ENCODE results near the gene ASF1A.
A peak's percentile ranks its signal among the peaks of the same experiment; 100 is the strongest.

ASF1A gene

GRCh38 chr6:118876814-118877213 is 17.1 kb upstream of the ASF1A start:
- H2BK5ac ChIP-seq (ENCODE audit: low read depth, low read length, poor library complexity), result no peak overlapping the region
- H2BK120ac ChIP-seq (ENCODE audit: insufficient read depth, low read length, poor library complexity), result no peak overlapping the region
- no peak overlapping the region for H3K4me3 ChIP-seq (ENCODE audit: low read depth, low read length)

GRCh38 chr6:118877806-118878205 is 16.1 kb upstream of the ASF1A start:
- no peaks in the 10 kb centered on the region for H3K36me3 ChIP-seq (ENCODE audit: control insufficient read depth in 1 of 2, insufficient read depth in 2 of 2, low read length in 2 of 2)
- H3K23ac ChIP-seq (ENCODE audit: low read length), result no peak overlapping the region
- H2AK5ac ChIP-seq (ENCODE audit: low read length), result no peak overlapping the region
- peaks cover 0 to 9% of the 10 kb centered on the region in 2 experiments for H3K4me1 ChIP-seq (ENCODE audit: control insufficient read depth in 1 of 2, insufficient read depth in 2 of 2, low read length in 2 of 2)
- H3K18ac ChIP-seq (ENCODE audit: low read length), result no peak overlapping the region
- no peak overlapping the region for H3K4ac ChIP-seq (ENCODE audit: low read depth, low read length)
- no peak overlapping the region for H2AFZ ChIP-seq (ENCODE audit: insufficient read depth, low read length, poor library complexity)
- H4K12ac ChIP-seq (ENCODE audit: low read depth, low read length), result no peak overlapping the region
- no peak overlapping the region for H2BK5ac ChIP-seq (ENCODE audit: low read depth, low read length, poor library complexity)
- H2BK12ac ChIP-seq (ENCODE audit: low read length), result no peak overlapping the region
- no peak overlapping the region for H3K14ac ChIP-seq (ENCODE audit: low read length)
- H3K4me2 ChIP-seq (ENCODE audit: low read length), result no peak overlapping the region
- H3K27ac ChIP-seq (ENCODE audit: low read depth, low read length), result no peak overlapping the region
- H3K4me3 ChIP-seq (ENCODE audit: low read depth, low read length), result no peak overlapping the region
- H3K9me3 ChIP-seq (ENCODE audit: insufficient read depth, low read depth, low read length), result no peaks in the 10 kb centered on the region
- peak; percentile 59 to 85 for DNase-seq
- H3K9ac ChIP-seq (ENCODE audit: low read length), result no peak overlapping the region
- H2BK120ac ChIP-seq (ENCODE audit: insufficient read depth, low read length, poor library complexity), result no peak overlapping the region
- no peak overlapping the region for H4K91ac ChIP-seq (ENCODE audit: low read depth, low read length)
- no CpG with 5 or more reads among the region's 2 CpGs for WGBS (ENCODE audit: extremely low coverage, insufficient coverage, insufficient read length)
- H3K79me2 ChIP-seq (ENCODE audit: control insufficient read depth, insufficient read depth, low read length, poor library complexity), result no peaks in the 10 kb centered on the region
- no peaks in the 10 kb centered on the region for H3K27me3 ChIP-seq (ENCODE audit: insufficient read depth, low read length)
- no peak overlapping the region for H4K8ac ChIP-seq (ENCODE audit: low read depth, low read length)
- peaks cover 2% of the 10 kb centered on the region for H3K79me1 ChIP-seq (ENCODE audit: low read length)

More at GRCh38 chr6:118876814-118877213, 17.1 kb upstream of the ASF1A start:
- Histone ChIP-seq H3K14ac (ENCODE audit: low read length) (no peak overlapping the region), H3K18ac (ENCODE audit: low read length) (no peak overlapping the region), H3K4ac (ENCODE audit: low read depth, low read length) (no peak overlapping the region), H3K36me3 (ENCODE audit: control insufficient read depth in 1 of 2, insufficient read depth in 2 of 2, low read length in 2 of 2) (no peaks in the 10 kb centered on the region), H2AK5ac (ENCODE audit: low read length) (no peak overlapping the region), H3K23ac (ENCODE audit: low read length) (no peak overlapping the region), H3K79me1 (ENCODE audit: low read length) (peaks cover 2% of the 10 kb centered on the region), H2BK12ac (ENCODE audit: low read length) (no peak overlapping the region), H3K79me2 (ENCODE audit: control insufficient read depth, insufficient read depth, low read length, poor library complexity) (no peaks in the 10 kb centered on the region), H3K4me2 (ENCODE audit: low read length) (no peak overlapping the region), H4K91ac (ENCODE audit: low read depth, low read length) (no peak overlapping the region), H2AFZ (ENCODE audit: insufficient read depth, low read length, poor library complexity) (no peak overlapping the region), H3K9ac (ENCODE audit: low read length) (no peak overlapping the region), H4K12ac (ENCODE audit: low read depth, low read length) (no peak overlapping the region), H3K9me3 (ENCODE audit: insufficient read depth, low read depth, low read length) (no peaks in the 10 kb centered on the region), H3K4me1 (ENCODE audit: control insufficient read depth in 1 of 2, insufficient read depth in 2 of 2, low read length in 2 of 2) (peaks cover 0 to 3% of the 10 kb centered on the region in 2 experiments), H3K27ac (ENCODE audit: low read depth, low read length) (no peak overlapping the region), H3K27me3 (ENCODE audit: insufficient read depth, low read length) (no peaks in the 10 kb centered on the region), H4K8ac (ENCODE audit: low read depth, low read length) (peak overlapping the region; percentile 13)
- peak; percentile 74 to 86 for DNase-seq

- H2BK120ac ChIP-seq (ENCODE audit: insufficient read depth, low read length, poor library complexity), result no peak overlapping the region
- no peaks in the 10 kb centered on the region for H3K9me3 ChIP-seq (ENCODE audit: insufficient read depth, low read depth, low read length)
- no peak overlapping the region for H3K4me2 ChIP-seq (ENCODE audit: low read length)
- H3K36me3 ChIP-seq (ENCODE audit: control insufficient read depth in 1 of 2, insufficient read depth in 2 of 2, low read length in 2 of 2), result no peaks in the 10 kb centered on the region
- H2AK5ac ChIP-seq (ENCODE audit: low read length), result no peak overlapping the region
- peaks cover 0 to 9% of the 10 kb centered on the region in 2 experiments for H3K4me1 ChIP-seq (ENCODE audit: control insufficient read depth in 1 of 2, insufficient read depth in 2 of 2, low read length in 2 of 2)
- H4K8ac ChIP-seq (ENCODE audit: low read depth, low read length), result no peak overlapping the region
- H3K79me2 ChIP-seq (ENCODE audit: control insufficient read depth, insufficient read depth, low read length, poor library complexity), result no peaks in the 10 kb centered on the region
- no peak overlapping the region for H3K23ac ChIP-seq (ENCODE audit: low read length)
- no peak overlapping the region for H2BK12ac ChIP-seq (ENCODE audit: low read length)
- no CpG with 5 or more reads among the region's 9 CpGs for WGBS (ENCODE audit: extremely low coverage, insufficient coverage, insufficient read length)
- H3K4me3 ChIP-seq (ENCODE audit: low read depth, low read length), result no peak overlapping the region
- H3K79me1 ChIP-seq (ENCODE audit: low read length), result peaks cover 2% of the 10 kb centered on the region
- no peak overlapping the region for H3K27ac ChIP-seq (ENCODE audit: low read depth, low read length)
- H3K4ac ChIP-seq (ENCODE audit: low read depth, low read length), result no peak overlapping the region
- no peak overlapping the region for H2BK5ac ChIP-seq (ENCODE audit: low read depth, low read length, poor library complexity)
- no peak overlapping the region for H2AFZ ChIP-seq (ENCODE audit: insufficient read depth, low read length, poor library complexity)
- no peak overlapping the region for H3K14ac ChIP-seq (ENCODE audit: low read length)
- H4K91ac ChIP-seq (ENCODE audit: low read depth, low read length), result no peak overlapping the region
- no peaks in the 10 kb centered on the region for H3K27me3 ChIP-seq (ENCODE audit: insufficient read depth, low read length)
- H3K9ac ChIP-seq (ENCODE audit: low read length), result no peak overlapping the region
- H4K12ac ChIP-seq (ENCODE audit: low read depth, low read length), result no peak overlapping the region
- no peak overlapping the region for H3K18ac ChIP-seq (ENCODE audit: low read length)
- no peak for DNase-seq
These were observed 12.3 kb upstream of the ASF1A start for GRCh38 chr6:118881440-118882313.

GRCh38 chr6:118882314-118882905 is 11.5 kb upstream of the ASF1A start:
- no peaks in the 10 kb centered on the region for H3K9me3 ChIP-seq (ENCODE audit: insufficient read depth, low read depth, low read length)
- H2AFZ ChIP-seq (ENCODE audit: insufficient read depth, low read length, poor library complexity), result no peak overlapping the region
- H3K4me3 ChIP-seq (ENCODE audit: low read depth, low read length), result no peak overlapping the region
- no peak overlapping the region for H3K4ac ChIP-seq (ENCODE audit: low read depth, low read length)
- no peak overlapping the region for H3K23ac ChIP-seq (ENCODE audit: low read length)
- H3K14ac ChIP-seq (ENCODE audit: low read length), result no peak overlapping the region
- H3K9ac ChIP-seq (ENCODE audit: low read length), result no peak overlapping the region
- peaks cover 0 to 6% of the 10 kb centered on the region in 2 experiments for H3K4me1 ChIP-seq (ENCODE audit: control insufficient read depth in 1 of 2, insufficient read depth in 2 of 2, low read length in 2 of 2)
- H3K79me2 ChIP-seq (ENCODE audit: control insufficient read depth, insufficient read depth, low read length, poor library complexity), result no peaks in the 10 kb centered on the region
- WGBS (ENCODE audit: extremely low coverage, insufficient coverage, insufficient read length), result no CpG with 5 or more reads among the region's 4 CpGs
- H2BK5ac ChIP-seq (ENCODE audit: low read depth, low read length, poor library complexity), result no peak overlapping the region
- no peak overlapping the region for H4K91ac ChIP-seq (ENCODE audit: low read depth, low read length)
- H3K18ac ChIP-seq (ENCODE audit: low read length), result no peak overlapping the region
- no peak overlapping the region for H3K27ac ChIP-seq (ENCODE audit: low read depth, low read length)
- no peak overlapping the region for H2AK5ac ChIP-seq (ENCODE audit: low read length)
- H4K8ac ChIP-seq (ENCODE audit: low read depth, low read length), result no peak overlapping the region
- H3K27me3 ChIP-seq (ENCODE audit: insufficient read depth, low read length), result no peaks in the 10 kb centered on the region
- no peak overlapping the region for H2BK120ac ChIP-seq (ENCODE audit: insufficient read depth, low read length, poor library complexity)
- H4K12ac ChIP-seq (ENCODE audit: low read depth, low read length), result no peak overlapping the region
- no peaks in the 10 kb centered on the region for H3K36me3 ChIP-seq (ENCODE audit: control insufficient read depth in 1 of 2, insufficient read depth in 2 of 2, low read length in 2 of 2)
- no peak for DNase-seq
- no peak overlapping the region for H3K4me2 ChIP-seq (ENCODE audit: low read length)
- no peak overlapping the region for H2BK12ac ChIP-seq (ENCODE audit: low read length)
- H3K79me1 ChIP-seq (ENCODE audit: low read length), result no peaks in the 10 kb centered on the region

Data from trophoblast cell (in vitro differentiated cells and primary cell).